GM19463 (cell line): ENCODE measurements around the gene CXCL5.
"Not testable (repeated sequence)": the region's sequence is repeated elsewhere in the genome, so short reads cannot be mapped to it uniquely, and the experiment has no call there.

Experiments used
- ATAC-seq: cut with Tn5 transposase; IDR thresholded peaks from one replicate; pipeline ENCODE4 v1.9.1; 2021; ENCODE audit warnings: mild to moderate bottlenecking, moderate library complexity; ENCODE audit not compliant: unreplicated experiment

CXCL5 gene

DNA sequence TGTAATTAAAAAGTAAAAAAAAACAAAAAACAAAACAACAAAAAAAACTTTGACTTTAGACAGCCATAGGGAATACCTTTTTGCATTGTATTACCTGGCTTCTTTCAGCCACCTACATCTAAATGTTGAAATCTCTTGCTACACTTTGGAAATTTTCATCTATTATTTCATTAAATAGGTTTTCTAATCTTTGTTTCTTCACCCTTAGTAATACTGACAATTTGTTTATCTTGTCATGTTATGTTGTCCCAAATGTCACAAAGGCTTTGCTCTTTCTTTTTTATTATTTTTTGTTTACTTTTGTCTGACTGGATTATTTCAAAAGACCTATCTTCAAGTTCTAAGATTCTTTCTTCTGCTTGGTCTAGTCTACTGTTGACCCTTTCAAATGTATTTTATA lies 24.1 kb downstream of the CXCL5 start:
- no peak for ATAC-seq

DNA sequence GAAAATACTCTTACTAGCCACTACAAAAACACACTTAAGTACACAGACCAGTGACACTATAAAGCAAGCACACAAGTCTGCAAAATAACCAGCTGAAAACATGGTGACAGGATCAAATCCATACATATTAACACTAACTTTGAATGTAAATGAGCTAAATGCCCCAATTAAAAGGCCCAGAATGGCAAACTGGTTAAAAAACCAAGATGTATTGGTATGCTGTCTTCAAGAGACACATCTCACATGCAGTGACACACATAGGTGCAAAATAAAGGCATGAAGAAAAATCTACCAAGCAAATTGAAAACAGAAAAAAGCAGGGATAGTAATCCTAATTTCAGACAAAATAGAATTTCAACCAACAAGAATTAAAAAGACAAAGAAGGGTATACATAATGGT lies 27.5 kb downstream of the CXCL5 start:
- ATAC-seq: no peak

DNA sequence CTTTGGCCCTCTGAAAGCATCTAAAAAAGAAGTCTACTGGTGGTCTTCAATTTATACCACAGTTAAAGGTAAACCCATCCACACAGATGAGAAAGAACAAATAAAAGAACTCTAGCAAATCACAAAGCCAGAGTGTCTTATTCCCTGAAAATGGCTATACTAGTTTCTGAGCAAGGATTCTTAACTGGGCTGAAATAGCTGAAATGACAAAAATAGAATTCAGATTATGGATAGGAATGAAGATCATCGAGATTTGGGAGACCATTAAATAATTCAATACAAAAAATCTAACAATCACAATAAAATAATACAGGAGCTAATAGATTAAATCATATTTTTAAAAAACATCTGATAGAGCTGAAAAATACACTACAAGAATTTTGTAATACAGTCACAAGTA lies 28.5 kb downstream of the CXCL5 start:
- no peak for ATAC-seq

DNA sequence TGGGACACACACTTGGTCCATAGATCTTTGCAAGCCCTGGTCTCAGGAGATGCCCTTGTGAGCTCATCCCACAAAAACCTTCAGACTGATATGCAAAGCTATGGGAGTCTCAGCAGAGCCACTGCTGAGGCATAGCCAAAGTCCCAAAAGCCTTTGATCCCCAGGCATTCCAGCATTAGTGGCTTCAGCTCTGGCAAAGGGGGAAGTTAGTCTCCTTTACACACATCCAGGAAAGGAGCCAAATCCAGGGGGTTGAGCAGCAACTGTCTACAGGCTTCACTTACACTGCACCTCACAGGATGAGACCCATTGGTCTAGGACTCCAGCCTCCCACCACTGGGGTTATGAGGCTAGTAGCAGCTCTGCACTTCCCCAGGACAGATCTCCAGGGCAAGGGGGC lies 30.6 kb downstream of the CXCL5 start:
- ATAC-seq: no peak

DNA sequence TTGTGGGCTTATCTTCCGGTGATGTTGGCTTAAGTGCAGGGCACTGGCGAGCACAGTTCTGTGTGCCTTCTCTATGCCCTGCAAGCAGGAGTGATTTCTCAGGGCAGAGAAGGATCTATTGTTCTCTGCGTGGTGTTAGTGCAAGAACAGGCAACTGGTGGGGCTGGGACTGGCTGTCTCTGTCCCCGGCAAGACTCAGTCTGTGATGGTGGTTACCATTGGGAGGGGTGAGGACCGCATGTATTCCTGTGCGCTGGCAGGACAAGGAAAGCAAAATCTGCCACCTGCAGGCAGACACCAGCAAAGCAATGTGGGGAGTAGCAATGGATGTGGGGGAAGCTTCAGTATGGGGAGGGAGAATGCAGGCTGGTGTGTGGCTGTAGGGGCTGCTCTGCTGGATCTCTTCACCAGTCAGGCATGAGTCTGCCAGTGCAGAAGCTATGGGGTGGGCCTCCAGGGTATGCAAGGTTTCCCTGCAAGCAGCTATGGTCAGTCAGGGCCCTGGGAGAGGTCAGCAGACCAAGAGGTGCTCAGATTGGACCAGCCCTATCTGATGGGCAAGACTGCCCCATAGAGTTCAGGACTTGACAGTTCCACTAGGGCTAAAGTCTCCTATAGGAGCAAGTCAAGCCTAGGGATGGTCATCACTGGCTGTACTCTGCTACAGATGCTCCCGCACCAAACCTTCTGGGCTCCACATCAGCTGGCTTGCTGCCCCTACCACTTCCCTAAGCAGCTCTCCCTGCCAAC lies 33.4 kb downstream of the CXCL5 start:
- no peak for ATAC-seq

DNA sequence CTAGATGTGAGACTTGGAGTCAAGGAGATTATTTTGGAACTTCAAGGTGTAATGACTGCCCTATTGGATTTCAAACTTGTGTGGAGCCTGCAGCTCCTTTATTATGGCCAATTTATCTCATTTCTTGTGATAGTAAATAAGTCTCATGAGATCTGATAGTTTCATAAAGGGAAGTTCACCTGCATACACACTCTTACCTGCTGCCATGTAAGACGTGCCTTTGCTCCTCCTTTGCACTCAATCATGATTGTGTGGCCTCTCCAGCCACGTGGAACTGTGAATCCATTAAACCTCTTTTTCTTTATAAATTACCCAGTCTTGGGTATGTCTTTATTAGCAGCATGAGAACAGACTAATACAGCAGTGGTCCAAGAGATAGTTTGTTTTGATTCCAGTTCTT lies 35.8 kb downstream of the CXCL5 start:
- no peak for ATAC-seq

DNA sequence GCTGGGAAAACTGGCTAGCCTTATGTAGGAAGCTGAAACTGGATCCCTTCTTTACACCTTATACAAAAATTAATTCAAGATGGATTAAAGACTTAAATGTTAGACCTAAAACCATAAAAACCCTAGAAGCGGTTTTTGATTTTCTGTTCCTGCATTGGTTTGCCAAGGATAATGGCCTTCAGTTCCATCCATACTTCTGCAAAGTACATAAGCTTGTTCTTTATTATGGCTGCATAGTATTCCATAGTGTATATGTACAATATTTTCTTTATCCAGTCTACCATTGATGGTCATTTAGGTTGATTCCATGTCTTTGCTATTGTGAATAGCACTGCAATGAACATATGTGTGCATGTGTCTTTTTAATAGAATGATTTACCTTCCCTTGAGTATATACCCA lies 39.4 kb downstream of the CXCL5 start:
- not testable (repeated sequence) for ATAC-seq

DNA sequence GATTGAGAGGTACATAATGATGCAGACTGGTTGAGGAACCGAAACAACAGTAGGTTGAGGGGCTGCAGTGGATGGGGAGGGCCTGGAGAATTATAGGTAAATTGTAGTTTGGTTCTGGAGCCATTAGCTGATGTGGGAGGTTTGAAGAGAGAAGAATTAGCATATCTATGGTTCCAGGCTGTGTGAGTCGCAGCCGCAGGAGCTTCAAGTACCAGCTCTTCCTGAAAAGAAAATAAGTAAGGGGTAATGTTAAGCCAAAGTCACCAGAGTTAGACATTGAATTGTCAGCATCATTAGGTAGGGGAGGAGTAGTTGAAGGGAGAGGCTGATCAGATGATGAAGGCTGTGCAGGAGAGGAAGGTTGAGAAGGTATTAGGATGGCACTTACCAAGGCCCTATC lies 46.1 kb downstream of the CXCL5 start:
- ATAC-seq: no peak

DNA sequence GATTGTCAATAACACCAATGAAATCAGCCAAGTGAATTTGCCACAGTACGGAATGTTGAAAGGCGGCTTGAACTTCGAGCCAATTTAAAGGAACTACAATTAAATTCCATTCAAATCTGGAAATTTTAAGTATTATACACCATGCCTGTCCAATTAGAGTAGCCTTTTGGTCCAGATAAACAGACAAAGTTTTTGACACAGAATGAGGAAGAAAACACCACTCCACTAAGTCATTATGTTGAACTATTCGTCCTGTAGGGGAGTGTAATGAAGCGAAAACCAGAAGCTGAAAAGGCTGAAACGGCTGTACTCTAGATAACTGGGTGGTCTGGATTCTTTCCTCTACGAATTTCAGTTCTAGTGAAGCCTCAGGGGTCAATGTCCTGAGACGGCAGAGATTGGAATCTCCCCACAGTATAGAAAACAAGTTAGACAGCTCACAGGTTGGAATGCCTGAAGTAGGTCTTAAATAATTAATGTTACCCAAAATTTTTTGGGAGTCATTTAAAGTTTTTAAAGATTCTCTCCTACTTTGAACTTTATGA lies 48.0 kb downstream of the CXCL5 start:
- not testable (repeated sequence) for ATAC-seq

DNA sequence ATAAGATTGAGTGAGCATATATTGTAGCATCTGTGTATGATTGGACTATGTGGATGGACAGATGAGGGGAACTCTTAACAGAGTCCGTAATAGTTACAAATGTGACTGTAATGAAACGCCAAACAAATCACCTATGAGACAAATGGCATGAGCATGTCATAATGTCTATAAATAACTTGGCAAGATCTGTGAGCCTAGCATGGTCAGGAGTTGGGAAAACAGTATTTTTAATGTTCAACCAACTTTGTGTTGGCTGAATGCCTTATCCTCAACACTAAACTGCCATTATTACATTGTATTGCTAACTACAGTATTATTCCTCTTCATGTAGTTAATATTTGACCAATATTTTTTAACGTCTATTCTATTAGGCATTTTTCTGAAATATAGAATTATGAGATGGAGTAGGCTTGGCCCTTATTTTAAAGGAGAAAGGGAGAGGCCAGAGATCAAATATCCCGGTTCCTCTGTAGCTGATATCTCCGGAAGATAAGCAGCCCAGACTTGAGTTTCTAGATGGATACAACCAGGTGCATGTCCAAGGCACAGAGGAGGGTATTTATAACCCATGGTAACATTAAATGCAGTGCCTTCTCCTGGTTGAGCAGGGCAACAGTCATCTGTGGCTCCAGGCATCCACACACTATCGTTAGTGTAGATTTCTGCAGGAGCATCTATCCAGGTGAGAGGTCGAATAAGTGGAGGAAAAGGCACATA lies 49.3 kb downstream of the CXCL5 start:
- no peak for ATAC-seq

DNA sequence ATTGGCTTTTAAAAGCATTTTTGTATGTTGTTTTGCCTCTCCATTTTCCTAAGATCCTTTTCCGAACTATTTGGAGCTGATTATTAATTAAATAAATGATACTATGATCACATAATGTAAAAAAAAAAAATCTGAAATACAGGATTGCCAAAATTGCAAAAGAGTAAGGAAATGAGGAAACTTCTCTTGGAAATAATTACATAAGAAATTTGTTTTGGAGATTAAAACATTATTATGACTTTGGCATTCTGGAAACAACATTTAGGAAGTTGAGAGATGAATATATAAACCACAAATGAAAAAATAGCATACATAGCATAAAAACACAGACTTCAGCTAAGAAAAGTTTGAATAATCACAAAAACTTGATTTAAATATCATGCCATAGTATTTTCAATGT lies 50.2 kb downstream of the CXCL5 start:
- ATAC-seq: no peak

DNA sequence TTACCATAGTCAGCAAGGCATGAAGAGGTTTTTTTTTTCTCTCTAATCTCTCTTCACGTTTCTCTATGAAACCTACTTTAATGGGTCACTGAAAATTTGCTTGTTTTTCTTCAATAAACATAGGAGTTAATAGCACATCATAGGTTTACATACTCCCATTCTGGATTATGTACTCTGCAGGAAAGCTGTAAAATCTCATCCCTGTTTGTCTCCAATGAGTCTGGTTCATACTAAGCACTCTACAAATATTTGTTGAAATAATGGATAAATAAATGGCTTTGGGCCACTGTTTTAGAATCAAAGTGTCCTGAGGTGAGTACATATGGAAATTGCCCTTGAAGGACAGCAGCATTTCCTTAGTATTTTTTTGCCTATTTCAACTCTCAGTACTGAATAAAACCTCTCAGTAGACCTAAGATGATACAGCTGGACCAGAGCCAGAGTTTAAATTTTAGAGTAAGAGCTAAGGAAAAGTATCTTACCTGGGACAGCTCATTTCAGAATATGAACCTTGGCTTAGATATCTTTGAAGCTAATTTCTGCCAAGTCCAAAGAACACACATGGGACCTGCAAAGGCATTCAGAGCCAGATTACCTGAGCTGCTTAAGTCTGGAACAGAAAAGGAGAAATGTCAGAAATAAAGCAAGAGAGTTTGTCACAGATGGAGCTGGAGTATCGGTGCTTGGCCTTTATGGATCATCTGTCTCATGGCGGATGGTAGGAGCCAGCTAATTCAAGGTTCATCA lies 51.1 kb downstream of the CXCL5 start:
- no peak for ATAC-seq

DNA sequence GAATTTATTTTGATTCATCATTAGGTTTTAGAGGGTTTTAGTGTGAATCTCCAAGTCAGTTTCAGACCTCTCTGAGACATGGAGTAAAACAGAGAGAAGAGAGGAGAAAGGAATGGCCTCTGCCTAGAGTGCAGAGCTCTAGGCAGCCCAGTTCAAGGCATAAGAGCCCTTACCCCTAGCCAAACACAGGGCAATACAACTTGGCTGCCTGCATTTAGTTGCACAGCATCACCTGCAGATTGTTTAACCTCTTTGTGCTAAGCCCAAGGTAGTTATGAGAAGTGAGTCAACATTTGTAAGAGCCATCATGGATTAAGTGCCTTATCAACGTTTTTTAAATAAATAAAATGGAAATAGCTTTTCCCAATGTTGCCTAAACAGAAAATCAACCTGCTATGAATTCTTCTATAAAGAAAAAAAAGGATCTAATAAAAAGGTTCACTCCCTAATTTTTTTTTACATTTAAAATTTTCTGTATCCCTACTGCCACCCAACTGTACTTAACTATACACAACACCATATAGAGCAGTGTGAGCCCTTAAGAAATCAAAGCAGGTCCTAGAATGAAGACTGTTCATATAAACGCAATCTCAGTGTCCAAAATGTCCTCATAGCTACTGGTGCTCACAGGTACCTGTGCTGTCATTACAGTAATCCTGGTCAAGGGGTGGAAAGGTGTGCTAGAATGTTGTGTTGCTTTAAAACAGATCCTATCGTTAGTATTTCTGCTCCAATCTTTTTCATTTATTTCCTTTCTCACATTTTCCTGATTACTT lies 52.6 kb downstream of the CXCL5 start:
- ATAC-seq: no peak
